Measurements from ENCODE around the gene TSPAN18. TPM values are rescaled to one million over a fixed set of nuclear protein-coding genes. Genes with fewer than 3 reads are reported as not detected.

The TSPAN18 gene
- total and polyA plus RNA-seq, 2 experiments from 2014 or later = 68.6 to 82.8 TPM

Other genes with a start within 250 kb of the TSPAN18 start
- 8.0 and 14.8 TPM in 2 replicates for gene CD82, start 161.3 kb upstream of the TSPAN18 start, total RNA-seq
- 33.9 and 59.7 TPM in 2 replicates for gene CD82, start 161.3 kb upstream of the TSPAN18 start, polyA plus RNA-seq
- 138 and 155 TPM in 2 replicates for gene TP53I11, start 223.9 kb downstream of the TSPAN18 start, total RNA-seq
- gene TP53I11, start 223.9 kb downstream of the TSPAN18 start, polyA plus RNA-seq = 112 and 132 TPM in 2 replicates

All from cardiac muscle cell (in vitro differentiated cells and primary cell).